IMR-90 (cell line): ENCODE results near the gene SLTM.

Experiments
- CEBPB ChIP-seq: IDR thresholded peaks from 2 replicates; pipeline ENCODE4 v1.6.1; 2012; ENCODE audit warnings: low read depth, low read length, improper control_type of control experiment
- CTCF ChIP-seq: conservative IDR thresholded peaks from 2 replicates; pipeline ENCODE4 v1.5.1; 2012; ENCODE audit warnings: mild to moderate bottlenecking, low read depth, low read length, improper control_type of control experiment
- ELK1 ChIP-seq: fragments of 150-350 bp; IDR thresholded peaks from 2 replicates; pipeline ENCODE4 v1.6.1; 2016; ENCODE audit warnings: low read depth, mild to moderate bottlenecking, low read length, moderate library complexity, borderline replicate concordance
- FOS ChIP-seq: fragments of 150-350 bp; IDR thresholded peaks from 2 replicates; pipeline ENCODE4 v1.6.1; 2016; ENCODE audit warnings: low read depth, low read length
- MAZ ChIP-seq: IDR thresholded peaks from 2 replicates; pipeline ENCODE4 v1.6.1; 2012; ENCODE audit warnings: low read depth, mild to moderate bottlenecking, low read length, improper control_type of control experiment, moderate library complexity, borderline replicate concordance
- MXI1 ChIP-seq: IDR thresholded peaks from 2 replicates; pipeline ENCODE4 v1.6.1; 2012; ENCODE audit warnings: low read depth, mild to moderate bottlenecking, low read length, moderate library complexity, borderline replicate concordance
- POLR2A ChIP-seq: IDR thresholded peaks from 2 replicates; pipeline ENCODE4 v1.6.1; 2012; ENCODE audit warnings: mild to moderate bottlenecking, low read depth, low read length
- USF2 ChIP-seq: fragments of 150-350 bp; IDR thresholded peaks from 2 replicates; pipeline ENCODE4 v1.6.1; 2017; ENCODE audit warnings: mild to moderate bottlenecking, antibody characterized with exemption, low read length, low read depth

GRCh38 chr15:58929891-58930416 lies 3.5 kb downstream of the SLTM start:
- TF ChIP-seq CTCF (no peak), MAZ (no peak), ELK1 (no peak), POLR2A (no peak), MXI1 (no peak), CEBPB (no peak), USF2 (no peak), FOS (no peak)
